Activated CD4-positive, alpha-beta T cell treated with anti-CD3 and anti-CD28 coated beads, Interleukin-10, Interleukin-2, amounts not matched to agents 100 ng/mL and 50 ng/mL, durations not matched to agents 16 hours and 8 hours (primary cell): ENCODE measurements around the gene OXCT2.

Source experiments
- DNase-seq: peaks from one replicate; pipeline ENCODE4 v3.0.0-alpha.2; 2020

OXCT2 gene

DNA sequence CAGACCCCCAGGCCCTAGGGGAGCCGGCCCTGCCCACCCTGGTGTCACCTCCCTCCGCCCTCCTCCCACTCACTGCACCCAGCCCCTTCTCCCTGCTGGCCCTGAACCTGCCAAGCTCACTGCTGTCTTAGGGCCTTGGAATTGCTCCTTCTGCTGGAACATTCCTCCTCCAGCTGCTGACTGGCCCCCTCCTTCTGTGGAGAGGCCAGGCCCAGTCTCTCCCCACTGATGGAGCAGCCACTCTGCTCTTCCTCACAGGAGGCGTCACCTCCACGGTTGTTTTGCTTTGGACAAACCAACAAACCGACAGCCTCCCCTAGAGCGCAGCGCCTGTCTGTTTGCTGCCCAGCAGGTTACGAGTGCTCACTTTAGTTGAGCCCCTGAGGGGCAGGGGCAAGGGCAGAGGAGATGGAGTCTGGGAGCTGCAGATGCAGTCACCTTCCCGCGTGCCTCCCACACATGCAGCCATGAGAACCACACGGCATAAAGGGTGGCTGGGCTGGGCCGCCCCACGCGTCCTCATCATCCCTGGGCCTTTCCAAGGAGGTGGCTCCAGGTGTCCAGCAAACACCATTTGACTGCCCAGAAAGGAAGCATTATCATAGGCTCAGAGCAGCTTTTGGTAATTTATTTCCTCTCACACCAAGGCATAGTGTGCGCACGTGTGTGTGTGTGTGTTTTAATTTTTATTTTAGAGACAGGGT is 9.4 kb downstream of the OXCT2 start:
- DNase-seq: no peak

DNA sequence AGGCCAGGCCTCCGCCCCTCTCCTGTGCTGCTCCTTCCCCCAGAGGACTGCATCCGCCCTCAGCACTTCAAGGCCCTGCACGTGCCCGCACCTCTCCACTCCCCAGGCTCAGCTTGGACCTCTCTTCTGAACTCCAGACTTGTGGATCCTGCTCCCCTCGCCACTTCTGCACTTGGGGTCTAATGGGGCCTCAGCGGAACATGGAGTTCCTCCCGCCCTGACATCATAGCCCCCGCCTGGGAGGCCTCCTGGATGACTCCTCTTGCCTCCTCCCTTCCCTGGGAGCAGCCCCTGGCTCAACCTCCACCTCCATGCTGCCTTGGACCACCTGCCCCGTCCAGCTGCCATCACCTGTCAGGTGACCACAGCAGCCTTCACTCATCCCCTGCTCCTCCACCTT is 10.1 kb downstream of the OXCT2 start:
- no peak for DNase-seq

DNA sequence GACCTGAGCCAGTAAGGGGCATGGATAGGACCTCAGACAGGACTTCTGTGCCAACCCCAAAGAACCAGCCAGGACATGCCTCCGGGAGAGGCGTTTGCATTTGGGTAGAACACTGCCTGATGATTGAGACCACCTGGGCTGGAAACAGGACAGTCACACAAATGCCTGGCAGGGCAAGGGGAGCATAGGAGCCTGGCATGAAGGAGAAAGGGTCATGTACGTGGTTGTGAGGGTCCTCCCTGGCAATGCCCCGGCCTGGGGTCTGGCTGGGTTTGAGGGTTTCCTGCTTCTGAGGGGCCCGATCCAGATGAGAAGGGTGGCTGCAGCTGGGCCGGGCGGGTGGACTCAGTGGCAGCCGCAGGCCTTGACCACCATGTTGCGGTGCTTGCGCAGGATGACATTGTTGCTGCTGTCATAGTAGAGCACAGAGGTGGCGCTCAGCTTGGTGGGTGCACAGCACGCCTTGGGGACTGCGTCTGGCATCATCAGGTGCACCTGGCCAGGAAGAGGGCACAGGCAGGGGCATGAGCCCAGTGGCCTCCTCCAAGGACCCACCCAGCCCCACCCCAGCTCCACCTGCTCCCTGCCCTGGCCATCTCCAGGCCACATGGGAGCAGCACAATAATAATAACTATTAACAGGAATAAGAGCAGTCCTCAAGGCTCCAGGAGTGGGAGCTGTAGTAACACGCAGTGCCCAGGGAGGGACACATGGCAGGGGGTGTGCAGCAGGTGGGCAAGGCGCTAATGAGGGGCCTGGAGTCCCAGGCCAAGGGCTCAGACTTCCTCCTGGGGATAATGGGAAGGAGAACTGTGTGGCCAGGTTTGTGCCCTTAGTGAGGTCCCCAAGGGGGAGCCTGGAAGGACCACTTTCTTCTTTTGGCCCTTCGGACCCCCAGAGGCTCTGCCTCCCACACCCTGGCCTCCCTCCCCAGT is 10.8 kb downstream of the OXCT2 start:
- no peak for DNase-seq

DNA sequence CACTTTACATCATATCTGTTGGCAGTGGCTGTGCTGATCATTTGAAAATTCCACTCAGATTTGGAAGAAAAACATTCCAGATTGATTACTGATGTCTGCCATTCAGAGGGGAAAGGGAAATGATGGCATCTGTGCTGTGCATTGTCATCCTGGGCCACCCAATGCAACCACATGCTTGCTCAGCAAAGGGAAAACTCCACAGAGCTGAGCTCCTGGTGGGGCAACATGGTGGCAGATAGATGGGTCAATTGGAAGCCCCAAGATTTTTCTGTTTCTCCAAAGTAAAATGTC is 11.8 kb downstream of the OXCT2 start:
- no peak for DNase-seq

DNA sequence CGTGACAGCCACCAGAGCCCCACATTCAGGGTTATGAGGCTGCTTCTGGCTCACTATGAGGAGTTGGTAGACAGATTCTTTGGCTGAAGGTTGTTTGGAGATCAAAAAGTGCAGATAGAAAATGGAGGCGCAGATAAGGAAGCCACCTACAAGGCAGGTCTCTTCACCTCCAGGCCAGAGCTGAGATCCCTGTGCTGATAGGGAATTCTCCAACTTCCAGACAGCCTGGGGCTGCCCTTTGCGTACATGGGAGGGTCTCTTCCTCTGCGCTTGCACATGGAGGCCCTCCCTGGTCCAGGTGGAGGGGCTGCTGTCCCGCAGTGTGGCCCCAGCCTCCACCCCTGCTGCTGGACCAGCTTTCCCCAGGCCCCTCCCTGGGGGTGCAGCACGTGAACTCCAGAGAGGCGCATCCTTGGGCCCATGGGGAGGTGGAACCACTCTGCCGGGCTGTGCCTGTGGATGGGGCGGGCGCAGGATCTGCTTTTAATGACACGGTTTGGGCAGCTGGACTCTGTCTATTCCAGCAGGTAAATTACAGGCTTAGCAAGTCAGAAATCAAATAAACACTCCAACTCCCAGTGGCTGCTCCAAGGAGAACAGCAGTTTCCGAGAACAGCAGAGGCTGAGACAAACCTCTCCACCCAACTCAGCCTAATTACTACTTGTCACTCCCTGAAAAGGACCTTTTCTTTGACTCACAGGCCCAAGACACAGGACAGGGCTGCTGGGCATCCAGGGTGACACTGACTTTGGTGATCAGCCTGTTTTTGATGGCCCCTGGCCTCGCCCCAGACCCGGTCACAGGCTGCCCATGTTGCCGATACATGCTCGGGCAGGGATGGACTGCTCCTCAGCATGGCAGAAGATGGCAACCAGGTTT is 12.4 kb downstream of the OXCT2 start:
- no peak for DNase-seq

DNA sequence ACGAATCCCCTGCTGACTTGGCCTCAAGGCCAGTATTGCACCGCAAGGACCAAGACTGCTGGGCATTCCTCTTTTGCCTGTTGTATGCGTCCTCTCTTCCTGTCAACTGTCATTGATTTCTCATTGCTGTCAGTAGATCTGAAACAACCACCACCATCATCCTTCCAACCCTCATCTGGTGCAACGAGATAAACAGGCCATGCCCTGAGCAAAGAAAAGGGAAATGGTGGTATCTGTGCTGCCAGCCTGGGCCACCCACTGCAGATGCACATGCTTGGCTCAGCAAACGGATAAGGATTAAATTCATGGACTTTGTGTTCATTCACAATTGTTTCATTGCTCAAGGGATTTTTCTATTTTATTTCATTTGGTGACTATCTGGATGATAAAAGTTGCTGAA is 13.6 kb downstream of the OXCT2 start:
- no peak for DNase-seq

DNA sequence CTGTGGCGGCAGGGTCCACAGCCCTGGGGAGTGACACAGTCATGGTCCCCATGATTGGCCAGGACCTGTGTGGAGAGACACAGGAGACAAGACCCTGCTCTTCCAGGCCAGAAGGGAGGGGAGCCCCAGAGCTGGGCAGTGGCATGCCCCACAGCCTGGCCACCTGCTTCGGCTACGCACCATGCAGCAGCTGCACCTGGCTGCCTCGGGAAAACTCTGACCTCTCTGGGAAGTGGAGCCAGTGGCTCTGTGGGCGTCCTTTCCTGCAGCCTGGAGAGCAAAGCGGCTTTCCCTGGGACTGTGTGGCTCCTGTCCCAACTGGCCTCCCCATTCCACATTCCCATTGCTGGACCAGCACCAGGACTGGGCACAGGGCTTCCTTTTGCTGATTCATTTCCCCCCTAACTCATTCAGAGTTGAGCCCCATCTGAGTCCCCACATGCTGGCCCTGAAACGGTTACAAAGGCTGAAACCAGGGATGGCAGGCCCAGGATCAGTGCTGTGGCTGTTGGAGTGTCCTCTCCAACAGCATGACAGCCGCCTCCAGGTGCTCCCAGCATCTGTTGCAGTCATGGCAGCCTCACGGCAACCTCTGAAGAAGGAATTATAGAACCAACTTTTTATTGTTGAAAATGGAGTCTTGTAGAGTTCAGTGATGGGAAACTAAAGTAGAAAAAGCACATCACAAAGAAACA is 15.0 kb downstream of the OXCT2 start:
- DNase-seq: no peak

DNA sequence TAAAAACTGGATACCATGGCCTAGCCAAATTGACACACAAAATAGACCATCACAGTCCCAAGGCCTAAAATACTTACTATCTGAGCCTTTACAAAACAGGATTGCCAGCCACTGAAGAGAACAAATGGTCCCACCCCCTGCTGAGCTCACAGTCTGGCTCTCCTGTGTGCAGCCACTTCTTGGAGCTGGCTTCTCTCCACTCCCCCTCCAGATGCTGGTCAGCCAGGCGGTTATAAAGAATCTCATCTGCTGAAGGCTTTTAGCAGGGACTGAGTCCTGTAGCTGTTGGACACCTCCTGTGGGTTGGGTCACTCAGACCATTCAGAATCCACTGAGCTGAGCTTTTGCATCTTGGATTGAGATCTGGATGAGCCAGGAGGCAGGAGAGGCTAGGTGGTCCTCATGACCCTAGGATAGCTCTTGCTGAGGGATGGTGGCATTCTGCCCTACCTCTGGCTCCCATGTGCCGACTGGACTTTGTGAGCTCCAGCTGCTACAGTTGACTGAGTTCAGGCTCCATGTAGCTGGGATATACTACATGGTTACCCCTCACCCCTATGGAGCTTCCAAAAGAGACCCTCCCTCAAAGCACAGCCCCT is 16.1 kb downstream of the OXCT2 start:
- DNase-seq: no peak

DNA sequence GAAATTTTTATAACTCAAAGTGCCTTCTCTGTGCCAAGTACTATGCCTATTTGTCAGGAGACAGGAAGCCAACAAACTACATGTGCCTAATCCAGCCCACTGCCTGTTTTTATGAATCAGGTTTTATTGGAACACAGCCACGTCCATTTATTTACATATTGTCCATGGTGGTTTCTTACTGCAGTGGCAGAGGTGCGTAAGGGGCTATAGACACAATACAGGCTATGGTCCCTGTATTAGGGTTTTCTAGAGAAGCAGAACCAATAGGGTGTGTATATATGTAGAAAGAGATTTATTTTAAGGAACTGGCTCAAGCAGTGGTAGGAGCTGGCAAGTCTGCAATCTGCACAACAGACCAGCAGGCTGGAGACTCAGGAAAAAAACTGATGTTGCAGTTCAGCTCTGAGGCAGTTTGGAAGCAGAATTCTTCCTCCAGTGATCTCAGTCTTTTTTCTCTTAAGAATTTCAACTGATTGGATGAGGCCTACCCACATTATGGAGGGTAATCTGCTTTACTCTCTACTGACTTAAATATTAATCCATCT is 17.1 kb downstream of the OXCT2 start:
- DNase-seq: no peak

DNA sequence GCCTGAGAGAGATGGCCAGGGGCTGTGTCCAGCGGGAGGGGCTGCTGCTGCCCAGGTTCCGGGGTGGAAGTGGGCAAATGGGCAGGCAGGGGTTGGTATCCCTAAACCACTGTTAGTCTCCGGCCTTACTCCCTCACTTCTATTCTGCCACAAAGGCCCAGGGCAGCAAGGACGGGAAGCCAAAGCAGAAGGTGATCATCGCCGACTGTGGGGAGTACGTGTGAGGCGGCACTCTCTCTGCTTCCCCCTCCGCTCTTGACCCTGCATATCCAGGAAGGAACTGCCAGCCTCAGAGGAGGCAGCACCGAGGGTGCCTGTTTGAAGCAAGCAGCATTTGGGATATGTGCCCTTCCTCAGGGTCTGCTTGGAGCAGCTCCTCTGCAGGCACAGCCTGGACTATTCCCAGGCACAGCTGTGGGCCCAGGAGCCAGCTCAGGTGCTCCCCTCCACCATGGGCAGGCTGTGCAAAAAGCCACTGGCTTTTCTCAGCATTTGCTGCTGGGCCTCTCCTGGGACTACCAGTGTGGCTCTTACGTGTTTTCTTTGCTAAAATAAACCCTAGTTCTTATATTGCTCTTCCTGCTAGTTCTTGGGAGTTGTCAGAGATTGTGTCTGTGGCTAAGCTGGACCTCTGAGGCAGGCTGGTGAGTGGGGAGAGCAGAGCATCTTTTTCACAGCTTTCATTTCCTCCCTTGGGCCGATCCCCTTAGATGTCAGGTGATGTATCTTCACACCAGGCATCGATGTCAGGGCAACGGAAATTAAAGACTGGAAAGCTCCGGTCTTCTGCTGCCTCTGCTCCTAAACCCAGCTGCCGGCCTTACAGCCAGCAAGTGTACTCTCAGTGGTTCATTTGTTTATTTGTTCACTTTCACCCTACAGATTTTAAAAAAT is 17.8 kb downstream of the OXCT2 start:
- DNase-seq: no peak

DNA sequence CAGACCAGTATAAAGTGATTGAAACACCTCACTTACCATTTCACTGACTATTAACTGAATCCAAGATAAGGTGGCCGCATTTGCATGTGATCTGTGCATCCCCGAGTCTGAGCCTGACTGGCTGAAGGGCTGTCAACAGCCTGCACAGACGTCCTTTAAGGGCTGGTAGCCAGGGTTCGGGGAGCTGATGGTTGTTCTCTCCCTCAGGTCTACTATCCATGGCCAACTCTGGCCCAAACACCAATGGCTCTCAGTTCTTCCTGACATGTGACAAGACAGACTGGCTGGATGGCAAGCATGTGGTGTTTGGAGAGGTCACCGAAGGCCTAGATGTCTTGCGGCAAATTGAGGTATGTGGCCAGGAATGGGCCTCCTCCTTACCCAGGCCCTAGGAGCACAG is 18.4 kb downstream of the OXCT2 start:
- no peak for DNase-seq

DNA sequence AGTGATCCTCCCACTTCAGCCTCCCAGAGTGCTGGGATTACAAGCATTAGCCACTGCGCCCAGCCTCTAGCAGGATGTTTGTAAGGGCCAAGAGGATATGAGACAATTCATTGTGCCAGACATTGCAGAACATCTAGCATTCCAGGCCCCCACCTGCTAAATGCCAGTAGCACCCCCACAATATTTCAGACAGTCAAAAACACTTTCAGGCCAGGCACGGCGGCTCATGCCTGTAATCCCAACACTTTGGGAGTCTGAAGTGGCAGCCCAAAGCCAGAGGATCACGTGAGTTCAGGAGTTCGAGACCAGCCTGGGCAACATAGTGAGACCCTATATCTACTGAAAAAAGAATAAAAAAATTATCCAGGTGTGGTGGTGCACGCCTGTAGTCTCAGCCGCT is 19.6 kb downstream of the OXCT2 start:
- DNase-seq: no peak

DNA sequence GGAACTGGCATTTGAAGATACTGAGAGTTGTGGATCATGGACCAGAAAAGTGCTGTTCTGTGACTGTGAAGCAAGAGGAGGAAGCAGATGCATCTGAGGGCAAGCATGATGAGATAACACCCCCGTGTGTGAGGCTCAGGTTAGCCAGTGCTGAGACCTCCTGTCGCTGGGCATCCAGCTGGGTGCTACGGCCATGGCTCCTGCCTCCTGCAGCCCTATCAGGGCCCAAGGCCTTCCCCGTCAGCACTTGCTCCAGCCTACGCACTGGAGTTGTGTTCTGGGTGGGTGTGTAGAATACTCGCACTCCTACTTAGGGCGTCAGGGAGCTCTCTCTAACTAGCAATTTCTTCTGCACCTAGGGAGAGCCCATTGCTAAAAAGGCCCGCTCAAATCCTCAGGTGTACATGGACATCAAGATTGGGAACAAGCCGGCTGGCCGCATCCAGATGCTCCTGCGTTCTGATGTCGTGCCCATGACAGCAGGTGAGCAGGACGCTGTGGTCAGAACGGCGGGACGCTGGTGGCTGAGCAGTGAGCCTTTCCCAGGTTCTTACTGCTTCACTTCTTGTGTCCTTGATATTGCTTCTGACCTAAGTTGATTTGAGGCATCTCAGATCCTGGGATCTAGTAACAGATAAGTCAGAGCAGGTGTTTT is 26.0 kb downstream of the OXCT2 start:
- no peak for DNase-seq

DNA sequence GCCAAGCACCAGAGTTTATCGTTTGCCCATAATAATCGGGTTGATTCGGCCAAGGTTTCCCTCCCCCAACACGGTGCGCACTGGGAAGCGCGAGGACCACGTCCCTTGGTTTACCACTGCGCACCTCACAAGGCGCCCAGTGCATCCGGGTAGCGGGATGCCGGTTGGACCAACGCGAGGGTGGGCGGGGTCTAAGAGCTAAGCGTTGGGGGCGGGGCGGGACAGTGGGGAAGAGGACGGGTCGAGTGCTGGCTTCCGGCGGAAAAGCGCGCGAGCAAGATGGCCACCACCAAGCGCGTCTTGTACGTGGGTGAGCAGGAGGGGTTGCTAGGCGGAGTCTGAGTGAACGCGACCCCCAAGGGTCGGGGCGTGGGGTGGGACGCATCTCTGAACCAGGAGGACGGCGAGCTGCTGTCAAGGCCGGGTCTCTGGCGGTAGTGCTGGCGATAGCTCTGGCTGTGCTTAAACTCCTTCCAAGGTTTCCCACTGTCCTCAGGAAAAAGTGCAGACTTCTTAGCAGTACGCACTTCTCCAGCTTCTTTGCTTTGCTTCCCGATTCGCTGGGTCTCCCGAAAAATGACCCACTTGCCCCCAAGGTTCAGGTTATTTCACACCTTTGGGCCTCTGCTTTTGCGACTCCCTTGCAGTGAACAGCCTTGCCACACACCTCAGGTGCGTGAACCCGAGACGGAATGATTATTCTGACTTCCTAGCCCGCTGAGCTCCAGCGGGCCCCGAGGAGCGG is 32.4 kb downstream of the OXCT2 start, which contains the start of gene PPIE:
Gene PPIE (plus strand): TSS at position 261 of the 745 bp plus-strand sequence. CDS start 19 bp downstream, at position 280.
- peak; percentile 97 for DNase-seq

DNA sequence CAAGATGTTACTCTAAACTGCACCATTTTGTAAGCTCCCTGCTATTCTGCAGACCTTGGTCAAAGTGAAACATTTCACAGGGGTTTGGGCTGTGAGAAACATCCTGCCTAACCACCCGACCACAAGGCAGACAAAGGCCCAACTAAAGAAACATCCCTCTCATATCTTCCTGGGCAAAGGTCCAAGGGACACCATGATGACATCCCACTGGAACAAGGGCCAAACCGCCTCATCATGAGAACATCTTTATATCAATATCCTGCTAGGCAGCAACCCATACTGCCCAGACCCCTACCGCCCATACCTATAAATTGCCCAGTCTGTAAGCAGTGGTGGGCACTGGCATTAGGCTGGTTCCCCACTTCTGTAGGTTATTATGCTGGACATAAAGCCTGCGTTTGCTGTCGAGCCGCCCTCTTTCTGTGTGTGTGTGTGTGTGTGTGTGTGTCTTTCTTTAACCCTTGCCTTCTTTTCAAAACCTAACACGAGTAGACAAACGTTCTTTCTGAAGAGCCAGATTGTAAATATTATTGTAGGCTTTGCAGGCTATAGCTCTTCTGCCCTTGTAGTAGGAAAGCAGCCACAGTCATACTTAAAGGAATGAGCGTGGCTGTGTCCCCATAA is 33.5 kb downstream of the OXCT2 start:
- peak; percentile 62 for DNase-seq

DNA sequence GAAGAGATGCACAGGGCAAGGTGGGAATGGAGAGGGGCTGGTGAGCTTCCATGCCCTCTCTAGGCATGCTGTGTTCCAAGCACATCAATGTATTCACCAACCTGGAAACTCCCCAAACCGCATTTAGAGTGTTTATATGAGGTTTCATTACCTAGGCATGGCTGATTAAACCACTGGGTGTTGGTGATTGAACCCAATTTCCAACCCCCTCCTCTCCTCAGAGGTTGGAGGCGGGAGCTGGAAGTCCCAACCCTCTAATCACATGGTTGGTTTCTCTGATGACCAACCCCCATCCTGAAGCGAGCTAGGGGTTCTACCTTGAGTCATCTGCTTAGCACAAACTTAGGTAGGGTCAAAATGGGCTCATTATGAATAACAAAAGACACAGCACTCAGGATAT is 35.4 kb downstream of the OXCT2 start:
- no peak for DNase-seq

DNA sequence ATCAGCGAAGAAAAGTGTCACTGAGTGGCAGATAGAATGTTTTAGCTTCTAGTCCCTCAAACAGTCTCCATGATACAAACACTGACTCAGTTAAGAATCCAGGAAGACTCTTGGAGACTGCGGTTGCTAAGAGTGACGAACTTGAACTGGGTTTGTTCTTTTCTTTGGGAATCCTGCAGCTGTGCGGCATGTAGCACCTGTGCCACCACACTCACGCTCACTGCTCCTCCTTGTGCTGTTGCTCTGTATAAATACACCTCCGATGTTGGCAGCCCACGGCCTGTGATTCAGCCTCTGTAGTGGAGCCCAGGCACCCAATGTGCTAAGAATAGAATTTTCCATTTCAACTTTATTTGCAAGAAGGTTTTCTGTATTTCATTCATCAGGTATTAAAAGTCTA is 38.0 kb downstream of the OXCT2 start:
- no peak for DNase-seq

DNA sequence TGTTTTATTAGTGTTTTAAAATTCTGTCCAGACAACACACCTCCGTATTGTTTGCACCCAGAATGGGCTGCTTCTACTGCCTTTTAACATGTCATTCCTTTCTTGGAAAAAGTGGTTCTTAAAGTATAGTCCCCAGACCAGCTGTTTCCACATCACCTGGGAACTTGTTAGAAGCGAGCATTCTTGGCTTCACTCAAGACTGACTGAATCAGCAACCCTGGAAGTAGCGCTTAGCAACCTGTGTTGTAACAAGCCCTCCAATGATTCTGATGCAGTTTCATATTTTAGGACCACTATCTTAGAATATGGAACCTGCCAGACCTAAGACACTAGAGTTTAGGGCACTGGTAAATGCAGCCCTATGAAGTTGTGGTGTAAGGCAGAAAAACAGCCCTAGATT is 38.4 kb downstream of the OXCT2 start:
- no peak for DNase-seq

DNA sequence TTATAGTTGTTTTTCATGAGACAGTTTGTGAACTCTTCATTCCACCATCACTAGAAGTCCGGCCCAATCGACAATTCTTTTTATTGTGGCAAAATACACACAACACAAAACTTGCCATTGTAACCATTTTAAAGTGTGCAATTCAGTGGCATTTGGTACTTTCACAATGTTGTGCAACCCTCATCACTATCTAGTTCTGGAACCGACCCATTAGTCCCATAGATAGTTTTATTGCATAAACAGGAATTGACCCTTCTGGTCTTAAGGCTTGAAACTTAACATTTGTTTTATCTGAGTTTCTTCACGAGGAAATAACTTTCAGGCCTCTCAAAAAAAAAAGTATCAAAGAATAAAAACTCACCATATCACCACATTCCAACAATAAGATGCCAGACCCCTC is 41.3 kb downstream of the OXCT2 start:
- no peak for DNase-seq
